ENCODE measurements around the gene CUBN. TPM values are rescaled to one million over a fixed set of nuclear protein-coding genes. Genes with fewer than 3 reads are reported as not detected.

Gene CUBN
- total and polyA plus RNA-seq, 3 experiments from 2014 or later: 0.73 to 0.92 (median 0.83) TPM

DNA sequence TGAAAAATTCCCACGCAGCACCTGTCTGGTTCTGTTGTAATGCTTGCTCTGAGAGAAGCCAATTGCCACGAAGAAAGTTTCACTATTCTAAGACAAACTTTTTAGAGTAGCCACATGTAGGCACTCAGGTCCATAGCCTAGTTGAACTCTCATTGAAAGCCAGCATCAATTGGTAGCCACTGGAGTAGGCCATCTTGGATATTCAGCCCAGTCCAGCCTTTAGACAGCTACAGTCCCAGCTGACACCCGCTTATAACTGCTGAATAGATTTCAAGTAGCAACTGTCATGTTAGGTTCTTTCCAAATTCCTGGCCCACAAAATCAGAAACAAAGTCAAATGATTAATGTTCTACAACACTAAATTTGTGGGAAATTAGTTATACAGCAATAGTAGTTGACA is 31.6 kb downstream of the CUBN start:
- H3K27ac Mint-ChIP-seq: no peak overlapping the region
- H3K4me3 Mint-ChIP-seq: no peak overlapping the region
- no peak overlapping the region for H3K27ac ChIP-seq (ENCODE audit: low read depth, low read length)
- POLR2A ChIA-PET: no interaction called here
- CTCF ChIA-PET: no interaction called here
- H3K9me3 Mint-ChIP-seq: peaks cover 0 to 14% (median 0%) of the 10 kb centered on the region in 5 donors
- H3K27me3 Mint-ChIP-seq: no peaks in the 10 kb centered on the region
- no peak overlapping the region for H3K4me3 ChIP-seq (ENCODE audit: low read length)
- no peaks in the 10 kb centered on the region for H3K9me3 ChIP-seq (ENCODE audit: low read length)
- no peaks in the 10 kb centered on the region for H3K36me3 ChIP-seq (ENCODE audit: insufficient read depth, low read length)
- H3K36me3 Mint-ChIP-seq: peaks cover 14 to 20% (median 17%) of the 10 kb centered on the region in 3 donors
- H3K27me3 ChIP-seq (ENCODE audit: insufficient read depth, low read length, poor library complexity, severe bottlenecking): no peaks in the 10 kb centered on the region
- H3K4me1 ChIP-seq (ENCODE audit: insufficient read depth, low read length): no peaks in the 10 kb centered on the region
- no peaks in the 10 kb centered on the region for H3K4me1 Mint-ChIP-seq
- DNase-seq: no peak

DNA sequence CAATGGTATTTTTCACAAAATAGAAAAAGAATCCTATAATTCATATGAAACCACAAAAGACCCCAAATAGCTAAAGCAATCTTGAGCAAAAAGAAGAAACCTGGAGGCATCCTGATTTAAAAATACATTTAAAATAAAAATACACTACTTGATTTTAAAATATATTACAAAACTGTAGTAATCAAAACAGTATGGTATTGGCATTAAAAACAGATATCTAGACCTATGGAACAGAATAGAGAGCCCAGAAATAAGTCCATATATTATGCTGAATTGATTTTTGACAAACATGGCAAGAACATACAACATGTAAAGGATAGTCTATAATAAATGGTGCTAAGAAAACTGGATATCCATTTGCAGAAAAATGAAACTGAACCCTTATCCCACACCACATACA is 34.8 kb downstream of the CUBN start:
- Histone ChIP-seq H3K36me3 (ENCODE audit: insufficient read depth, low read length) (no peaks in the 10 kb centered on the region), H3K27ac (ENCODE audit: low read depth, low read length) (no peak overlapping the region), H3K27me3 (ENCODE audit: insufficient read depth, low read length, poor library complexity, severe bottlenecking) (no peaks in the 10 kb centered on the region), H3K9me3 (ENCODE audit: low read length) (no peaks in the 10 kb centered on the region), H3K4me3 (ENCODE audit: low read length) (no peak overlapping the region), H3K4me1 (ENCODE audit: insufficient read depth, low read length) (no peaks in the 10 kb centered on the region)
- Mint-ChIP-seq H3K36me3 (peaks cover 13 to 26% (median 15%) of the 10 kb centered on the region in 3 donors), H3K4me3 (no peak overlapping the region), H3K27me3 (no peaks in the 10 kb centered on the region), H3K9me3 (peaks cover 0 to 14% (median 0%) of the 10 kb centered on the region in 5 donors), H3K4me1 (peaks cover 0 to 10% (median 0%) of the 10 kb centered on the region in 3 donors), H3K27ac (no peak overlapping the region)
- ChIA-PET POLR2A (no interaction called here), CTCF (no interaction called here)
- DNase-seq: no peak

DNA sequence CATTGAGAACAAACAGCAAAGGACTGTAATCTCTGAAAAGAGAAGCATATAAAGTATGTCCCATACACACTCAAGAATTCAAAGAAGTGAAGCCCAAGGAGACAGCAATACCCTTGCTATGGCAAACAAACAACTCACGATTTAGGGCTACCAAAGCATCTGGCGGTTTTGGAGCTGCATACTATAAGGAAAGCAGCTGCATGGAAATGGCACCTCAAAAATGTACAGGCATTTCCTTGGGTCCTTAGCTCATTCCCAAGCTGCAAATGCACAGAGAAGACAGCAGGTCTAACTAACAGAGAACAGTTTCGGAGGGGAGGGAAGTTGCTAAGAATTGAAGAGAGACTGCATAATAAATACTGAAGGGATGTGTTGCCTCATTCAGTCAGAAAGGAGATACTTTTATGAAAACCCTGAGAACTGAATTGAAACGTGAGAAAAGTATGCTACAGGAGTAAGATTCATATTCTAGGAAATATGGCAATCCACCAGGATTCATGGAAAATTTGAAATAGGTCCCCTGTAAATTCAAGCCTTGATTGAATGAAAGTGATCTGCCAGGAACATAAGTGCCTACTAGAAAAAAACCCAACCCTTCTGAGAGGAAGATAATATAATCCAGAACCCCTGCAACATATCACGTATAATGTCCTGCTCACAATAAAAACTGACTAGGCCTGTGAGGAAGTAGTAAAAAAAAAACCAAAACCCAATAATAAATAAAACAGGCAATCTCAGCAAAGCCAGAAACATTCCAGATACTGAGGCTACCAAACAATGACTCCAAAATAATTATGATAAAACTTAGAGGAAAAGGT is 36.4 kb downstream of the CUBN start:
- Mint-ChIP-seq H3K9me3 (peaks cover 0 to 14% (median 0%) of the 10 kb centered on the region in 5 donors), H3K27ac (peak overlapping the region in 1 of 8 donors; percentile 70), H3K4me1 (peaks cover 0 to 10% (median 0%) of the 10 kb centered on the region in 3 donors), H3K4me3 (no peak overlapping the region), H3K36me3 (peaks cover 8 to 26% (median 13%) of the 10 kb centered on the region in 3 donors), H3K27me3 (no peaks in the 10 kb centered on the region)
- ChIA-PET CTCF (no interaction called here), POLR2A (no interaction called here)
- Histone ChIP-seq H3K9me3 (ENCODE audit: low read length) (no peaks in the 10 kb centered on the region), H3K36me3 (ENCODE audit: insufficient read depth, low read length) (no peaks in the 10 kb centered on the region), H3K4me1 (ENCODE audit: insufficient read depth, low read length) (no peaks in the 10 kb centered on the region), H3K4me3 (ENCODE audit: low read length) (no peak overlapping the region), H3K27me3 (ENCODE audit: insufficient read depth, low read length, poor library complexity, severe bottlenecking) (no peaks in the 10 kb centered on the region), H3K27ac (ENCODE audit: low read depth, low read length) (no peak overlapping the region)
- no peak for DNase-seq

DNA sequence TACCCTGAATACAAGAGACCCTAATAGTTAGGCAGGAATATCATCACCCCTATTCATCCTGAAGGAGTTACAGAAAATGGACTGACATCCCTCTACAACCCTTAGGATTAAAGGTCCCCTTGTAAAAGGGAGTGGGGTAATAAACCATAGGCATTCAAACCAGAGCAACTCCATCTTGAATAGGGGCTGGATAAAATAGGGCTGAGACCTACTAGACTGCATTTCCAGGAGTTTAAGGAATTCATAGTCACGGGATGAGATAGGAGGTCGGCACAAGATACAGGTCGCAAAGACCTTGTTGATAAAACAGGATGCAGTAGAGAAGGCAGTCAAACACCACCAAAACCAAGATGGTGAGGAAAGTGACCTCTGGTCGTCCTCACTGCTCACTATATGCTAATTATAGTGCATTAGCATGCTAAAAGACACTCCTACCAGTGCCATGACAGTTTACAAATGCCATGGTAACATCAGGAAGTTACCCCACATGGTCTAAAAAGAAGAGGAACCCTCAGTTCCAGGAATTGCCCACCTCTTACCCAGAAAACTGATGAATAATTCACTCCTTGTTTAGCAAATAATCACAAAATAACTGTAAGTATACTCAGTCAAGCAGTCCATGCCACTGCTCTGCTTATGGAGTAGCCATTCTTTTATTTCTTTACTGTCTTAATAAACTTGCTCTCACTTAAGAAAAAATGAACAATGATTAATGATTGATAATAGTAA is 37.2 kb downstream of the CUBN start:
- Histone ChIP-seq H3K36me3 (ENCODE audit: insufficient read depth, low read length) (no peaks in the 10 kb centered on the region), H3K27ac (ENCODE audit: low read depth, low read length) (no peak overlapping the region), H3K4me1 (ENCODE audit: insufficient read depth, low read length) (no peaks in the 10 kb centered on the region), H3K27me3 (ENCODE audit: insufficient read depth, low read length, poor library complexity, severe bottlenecking) (no peaks in the 10 kb centered on the region), H3K4me3 (ENCODE audit: low read length) (no peak overlapping the region), H3K9me3 (ENCODE audit: low read length) (no peaks in the 10 kb centered on the region)
- Mint-ChIP-seq H3K4me3 (no peak overlapping the region), H3K27ac (peak overlapping the region in 3 of 8 donors; percentile 39 to 42 (median 39)), H3K4me1 (peaks cover 0 to 10% (median 0%) of the 10 kb centered on the region in 3 donors), H3K27me3 (no peaks in the 10 kb centered on the region), H3K36me3 (peaks cover 9 to 26% (median 13%) of the 10 kb centered on the region in 3 donors), H3K9me3 (peaks cover 0 to 14% (median 0%) of the 10 kb centered on the region in 5 donors)
- ChIA-PET CTCF (no interaction called here), POLR2A (no interaction called here)
- no peak for DNase-seq

DNA sequence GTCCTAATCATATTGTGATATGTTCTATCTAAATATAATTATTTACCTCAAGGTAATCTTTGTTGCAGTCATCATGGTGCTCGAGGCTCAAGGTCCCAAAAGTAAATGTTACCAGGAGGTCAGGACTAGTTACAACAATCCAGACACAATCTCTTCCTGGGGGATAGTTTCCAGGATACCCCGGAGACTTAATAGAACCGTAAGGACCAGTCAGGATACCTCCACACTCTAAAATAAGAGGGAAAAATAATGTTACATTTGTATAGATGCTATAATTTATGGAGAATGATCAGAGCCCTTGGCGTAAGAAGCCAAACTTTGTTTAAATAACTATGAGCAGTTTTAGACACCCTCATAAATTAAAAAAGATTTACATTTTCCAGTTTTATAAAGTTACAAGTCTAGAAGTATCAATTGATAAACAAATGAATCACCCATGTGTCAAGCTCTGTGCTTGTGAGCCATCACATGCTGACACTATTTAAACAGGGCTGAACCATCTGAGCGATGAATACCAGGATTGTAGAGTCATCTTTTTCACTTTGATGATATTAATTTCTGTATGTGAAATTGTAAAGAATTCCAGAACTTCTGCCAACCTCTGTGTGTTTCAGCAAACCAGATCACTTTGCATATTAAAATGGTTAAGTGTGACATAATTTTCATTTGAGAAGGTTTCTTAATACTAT is 41.3 kb downstream of the CUBN start:
- POLR2A ChIA-PET: no interaction called here

DNA sequence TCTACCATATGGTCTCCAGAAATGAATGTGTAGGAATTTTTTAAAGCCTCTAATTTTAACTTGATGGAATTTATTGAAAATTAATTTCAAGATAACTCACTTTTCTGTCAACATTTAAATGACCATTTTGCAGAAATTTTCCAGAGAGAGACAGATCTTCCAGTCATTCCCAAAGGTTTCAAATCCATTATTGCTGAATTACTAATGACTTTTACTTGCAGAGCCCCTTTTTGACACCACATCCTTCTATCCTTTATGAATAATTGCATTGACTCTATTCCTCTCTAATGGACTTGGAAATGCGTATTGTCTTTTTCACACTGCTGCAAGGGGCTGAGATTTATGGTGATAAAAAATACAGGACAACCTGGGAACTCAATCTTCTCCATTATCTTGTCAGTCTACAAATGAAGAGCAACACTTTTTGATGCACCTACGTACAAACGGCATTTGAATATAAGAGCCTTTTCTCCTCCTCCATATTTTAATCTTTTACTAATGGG is 42.7 kb downstream of the CUBN start:
- H3K9me3 Mint-ChIP-seq: no peaks in the 10 kb centered on the region
- peaks cover 0 to 2% (median 0%) of the 10 kb centered on the region in 3 donors for H3K4me1 Mint-ChIP-seq
- Histone ChIP-seq H3K9me3 (ENCODE audit: low read length) (no peaks in the 10 kb centered on the region), H3K4me1 (ENCODE audit: insufficient read depth, low read length) (no peaks in the 10 kb centered on the region), H3K27ac (ENCODE audit: low read depth, low read length) (no peak overlapping the region), H3K36me3 (ENCODE audit: insufficient read depth, low read length) (no peaks in the 10 kb centered on the region), H3K4me3 (ENCODE audit: low read length) (no peak overlapping the region), H3K27me3 (ENCODE audit: insufficient read depth, low read length, poor library complexity, severe bottlenecking) (no peaks in the 10 kb centered on the region)
- ChIA-PET CTCF (no interaction called here), POLR2A (no interaction called here)
- peaks cover 18 to 40% (median 25%) of the 10 kb centered on the region in 3 donors for H3K36me3 Mint-ChIP-seq
- no peak for DNase-seq
- H3K27ac Mint-ChIP-seq: peak overlapping the region in 2 of 8 donors; percentile 3 to 22
- H3K4me3 Mint-ChIP-seq: no peak overlapping the region
- H3K27me3 Mint-ChIP-seq: no peaks in the 10 kb centered on the region

More for the DNA sequence above, 41.3 kb downstream of the CUBN start:
- no peaks in the 10 kb centered on the region for H3K27me3 ChIP-seq (ENCODE audit: insufficient read depth, low read length, poor library complexity, severe bottlenecking)
- Mint-ChIP-seq H3K4me1 (peaks cover 0 to 10% (median 0%) of the 10 kb centered on the region in 3 donors), H3K36me3 (peaks cover 23 to 36% (median 28%) of the 10 kb centered on the region in 3 donors), H3K4me3 (no peak overlapping the region), H3K27me3 (no peaks in the 10 kb centered on the region), H3K27ac (no peak overlapping the region), H3K9me3 (no peaks in the 10 kb centered on the region)
- no peaks in the 10 kb centered on the region for H3K36me3 ChIP-seq (ENCODE audit: insufficient read depth, low read length)
- no peaks in the 10 kb centered on the region for H3K9me3 ChIP-seq (ENCODE audit: low read length)
- CTCF ChIA-PET: no interaction called here
- H3K4me3 ChIP-seq (ENCODE audit: low read length): no peak overlapping the region
- DNase-seq: no peak
- H3K4me1 ChIP-seq (ENCODE audit: insufficient read depth, low read length): no peaks in the 10 kb centered on the region
- H3K27ac ChIP-seq (ENCODE audit: low read depth, low read length): no peak overlapping the region

DNA sequence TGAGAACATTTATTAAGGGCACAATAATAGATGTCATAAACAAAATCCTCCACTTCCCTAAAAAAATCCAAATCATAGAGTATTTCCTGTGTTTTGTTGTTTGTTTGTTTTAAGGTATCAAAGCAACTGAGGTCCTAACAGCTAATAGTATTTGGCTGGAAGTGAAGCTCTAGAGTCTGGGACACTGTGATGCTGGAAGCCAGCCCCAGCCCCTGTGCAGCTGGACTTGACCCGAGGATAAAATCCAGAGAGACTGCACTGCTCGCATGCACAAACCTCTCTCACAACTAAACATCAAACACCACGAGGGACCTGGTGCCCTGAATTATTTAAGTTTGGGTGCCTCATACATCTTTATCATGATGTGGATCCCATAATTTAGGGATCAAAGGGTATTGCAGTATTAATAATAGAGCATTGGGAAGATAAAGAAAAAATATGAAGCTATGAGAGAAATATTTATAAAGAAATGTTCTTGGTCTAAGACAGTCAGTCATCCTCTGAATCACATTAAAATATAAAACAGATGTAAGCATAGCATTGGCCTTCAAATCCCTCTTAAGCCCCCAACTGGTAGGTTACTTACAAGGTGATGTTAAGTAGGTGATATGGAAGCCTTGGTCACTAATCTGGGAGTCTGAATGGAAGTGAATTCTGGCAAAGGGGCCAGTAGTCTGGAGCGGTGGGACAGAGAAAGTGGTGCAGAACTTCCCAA is 44.4 kb downstream of the CUBN start:
- Histone ChIP-seq H3K27me3 (ENCODE audit: insufficient read depth, low read length, poor library complexity, severe bottlenecking) (no peaks in the 10 kb centered on the region), H3K27ac (ENCODE audit: low read depth, low read length) (no peak overlapping the region), H3K9me3 (ENCODE audit: low read length) (no peaks in the 10 kb centered on the region), H3K4me3 (ENCODE audit: low read length) (no peak overlapping the region), H3K4me1 (ENCODE audit: insufficient read depth, low read length) (no peaks in the 10 kb centered on the region), H3K36me3 (ENCODE audit: insufficient read depth, low read length) (no peaks in the 10 kb centered on the region)
- ChIA-PET CTCF (no interaction called here), POLR2A (no interaction called here)
- no peak overlapping the region for H3K4me3 Mint-ChIP-seq
- DNase-seq: no peak
- H3K27me3 Mint-ChIP-seq: no peaks in the 10 kb centered on the region
- H3K27ac Mint-ChIP-seq: peak overlapping the region in 1 of 8 donors; percentile 26
- H3K4me1 Mint-ChIP-seq: no peaks in the 10 kb centered on the region
- no peaks in the 10 kb centered on the region for H3K9me3 Mint-ChIP-seq
- peaks cover 17 to 43% (median 30%) of the 10 kb centered on the region in 3 donors for H3K36me3 Mint-ChIP-seq
